Left lobe of liver (tissue), 2 donors: Measurements from ENCODE around the gene PPP1R16B. TPM values are rescaled to one million over a fixed set of nuclear protein-coding genes. Genes with fewer than 3 reads are reported as not detected.

Experiments used
- ATAC-seq: fragments of 200-7000 bp; cut with Tn5 transposase; one replicate; pipeline ENCODE4 v1.9.1; 2020; ENCODE audit warnings: mild to moderate bottlenecking, moderate library complexity
- DNase-seq: peaks from one replicate; pipeline ENCODE4 v3.0.0-alpha.2; 2020; ENCODE audit warnings: low spot score
- total RNA-seq: library from RNA; stranded (reverse); gene quantifications from one replicate; pipeline ENCODE4 v1.2.1, GENCODE V29; 2021
- donor health status: DM: no; HTN: no; CAD: no; lungs with moderate emphysema.
- donor health status: DM: no; HTN: yes; CAD: no.

The PPP1R16B gene
- total RNA-seq, 1 donor from 2014 or later = 1.7 TPM

DNA sequence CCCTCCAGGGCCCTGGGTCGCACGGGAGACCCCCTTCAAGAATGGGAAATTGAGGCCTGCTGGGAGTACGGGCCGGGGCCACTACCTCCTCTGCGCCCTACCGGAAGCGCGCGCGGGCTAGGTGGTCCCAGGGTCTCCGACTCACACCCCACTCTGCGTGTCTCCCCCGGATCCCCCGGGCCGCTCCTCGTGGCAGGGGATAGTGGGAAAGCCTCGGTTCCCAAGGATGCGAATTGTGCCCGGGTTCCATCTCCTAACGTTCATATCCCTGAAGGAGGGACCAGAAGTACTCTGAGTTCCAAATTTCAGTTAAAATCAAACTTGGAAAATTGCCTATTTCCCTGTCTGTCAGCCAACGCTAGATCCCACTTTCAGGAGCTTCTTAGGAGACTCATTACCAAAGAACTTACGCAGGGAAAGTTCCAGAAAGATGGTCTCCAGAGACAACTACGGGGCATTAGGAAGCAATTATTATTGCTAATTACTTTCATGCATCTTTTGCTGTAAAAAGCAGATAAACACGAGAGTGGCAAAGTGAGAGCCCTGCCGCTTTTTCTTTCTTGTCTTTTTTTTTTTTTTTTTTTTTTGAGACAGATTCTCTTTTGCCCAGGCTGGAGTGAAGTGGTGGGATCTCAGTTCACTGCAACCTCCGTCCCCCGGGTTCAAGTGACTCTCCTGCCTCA is 121.6 kb downstream of the PPP1R16B start:
- DNase-seq (no peak), ATAC-seq (no peak)

- ATAC-seq = no peak
- no peak for DNase-seq
Observed at GRCh38 chr20:38927902-38928578, 122.5 kb downstream of the PPP1R16B start.

GRCh38 chr20:38930242-38930569 is 124.7 kb downstream of the PPP1R16B start:
- no peak for ATAC-seq

DNA sequence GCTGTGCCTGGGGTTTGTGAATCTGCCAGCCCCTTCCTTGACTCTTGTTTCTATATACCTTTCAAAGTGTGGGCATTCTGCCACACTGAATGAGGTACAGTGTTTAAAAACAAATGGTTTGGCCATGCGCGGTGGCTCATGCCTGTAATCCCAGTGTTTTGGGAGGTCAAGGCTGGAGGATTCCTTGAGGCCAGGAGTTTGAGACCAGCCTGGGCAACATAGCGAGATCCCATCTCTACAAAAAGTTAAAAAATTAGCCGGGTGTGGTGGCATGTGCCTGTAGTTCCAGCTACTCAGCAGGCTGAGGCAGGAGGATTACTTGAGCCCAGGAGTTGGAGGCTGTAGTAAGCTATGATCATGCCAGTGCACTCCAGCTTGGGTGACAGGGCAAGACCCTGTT is 126.5 kb downstream of the PPP1R16B start:
- ATAC-seq = no peak
- DNase-seq = no peak

More at GRCh38 chr20:38930242-38930569, 124.7 kb downstream of the PPP1R16B start:
- DNase-seq = no peak

DNA sequence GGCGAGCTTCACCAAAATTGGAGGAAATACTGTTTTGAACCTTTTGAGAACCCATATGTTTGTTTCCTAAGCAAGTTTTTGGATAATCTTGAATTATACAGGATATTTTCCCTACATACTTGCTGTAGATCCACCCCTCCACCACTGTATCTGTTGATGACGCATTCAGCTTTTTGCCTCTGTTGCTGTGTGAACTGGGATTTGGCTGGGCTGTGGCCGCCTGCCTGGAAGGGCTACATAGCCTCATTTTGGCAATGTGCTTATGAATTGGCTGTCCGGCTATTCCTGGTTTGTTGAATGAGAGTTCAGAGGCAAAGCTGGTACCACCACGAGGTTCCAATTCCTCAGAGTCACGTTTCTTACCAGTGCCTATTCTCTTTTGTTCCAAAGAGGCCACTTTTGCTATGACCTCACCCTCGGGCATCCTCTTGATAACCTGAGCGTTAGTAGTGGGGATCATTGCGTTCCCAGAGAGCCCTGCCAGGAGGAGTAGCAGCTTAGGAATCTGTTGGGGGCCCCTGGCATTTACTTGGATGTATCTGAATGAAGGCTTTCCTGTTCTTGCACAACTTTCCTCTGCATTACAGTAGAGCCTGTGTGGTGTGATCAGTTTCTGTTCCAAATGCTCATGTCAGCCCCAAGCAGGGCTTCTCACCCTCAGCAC is 127.1 kb downstream of the PPP1R16B start:
- DNase-seq (no peak), ATAC-seq (no peak)

DNA sequence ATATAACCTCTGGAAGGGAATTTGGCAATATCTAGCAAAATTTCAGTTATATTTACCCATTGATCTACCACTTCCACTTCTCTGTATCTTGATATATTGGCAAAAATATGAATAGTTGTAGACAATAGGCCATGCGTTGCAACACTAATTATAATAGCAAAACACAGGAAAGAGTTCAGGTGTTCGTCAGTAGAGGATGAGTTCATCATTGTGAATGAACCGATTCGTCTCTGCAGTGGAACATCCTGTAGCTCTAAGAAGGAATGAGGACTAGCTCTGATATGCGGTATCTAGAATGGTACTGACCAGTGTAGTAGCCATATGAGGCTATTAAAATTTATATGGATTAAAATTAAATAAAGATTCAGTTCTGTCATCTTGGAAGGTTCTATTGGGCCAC is 129.0 kb downstream of the PPP1R16B start:
- ATAC-seq = no peak
- no peak for DNase-seq

- DNase-seq = no peak
- ATAC-seq = peak; percentile 69
Observed at GRCh38 chr20:38935285-38935684, 129.8 kb downstream of the PPP1R16B start.

GRCh38 chr20:38935967-38936407 is 130.5 kb downstream of the PPP1R16B start:
- no peak for DNase-seq
- ATAC-seq = no peak

DNA sequence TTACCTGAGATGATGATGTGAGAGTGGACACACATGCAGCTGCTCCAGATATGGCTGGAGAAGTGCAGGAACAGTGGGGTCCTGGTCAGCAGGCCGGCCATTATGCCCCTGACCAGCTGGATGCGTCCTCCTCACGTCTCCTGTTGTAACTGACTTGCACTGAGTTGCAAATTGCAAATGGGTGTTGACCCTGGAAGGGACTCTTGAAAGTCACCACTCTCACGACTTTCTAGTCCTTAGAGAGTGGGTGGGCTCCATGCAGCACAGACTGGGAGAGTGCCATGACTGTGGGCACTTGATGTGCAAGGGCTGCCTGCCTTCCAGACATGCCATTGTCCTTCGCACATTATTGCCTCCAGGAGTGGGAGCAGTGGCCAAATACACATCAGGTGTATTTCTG is 131.5 kb downstream of the PPP1R16B start:
- DNase-seq (no peak), ATAC-seq (no peak)

DNA sequence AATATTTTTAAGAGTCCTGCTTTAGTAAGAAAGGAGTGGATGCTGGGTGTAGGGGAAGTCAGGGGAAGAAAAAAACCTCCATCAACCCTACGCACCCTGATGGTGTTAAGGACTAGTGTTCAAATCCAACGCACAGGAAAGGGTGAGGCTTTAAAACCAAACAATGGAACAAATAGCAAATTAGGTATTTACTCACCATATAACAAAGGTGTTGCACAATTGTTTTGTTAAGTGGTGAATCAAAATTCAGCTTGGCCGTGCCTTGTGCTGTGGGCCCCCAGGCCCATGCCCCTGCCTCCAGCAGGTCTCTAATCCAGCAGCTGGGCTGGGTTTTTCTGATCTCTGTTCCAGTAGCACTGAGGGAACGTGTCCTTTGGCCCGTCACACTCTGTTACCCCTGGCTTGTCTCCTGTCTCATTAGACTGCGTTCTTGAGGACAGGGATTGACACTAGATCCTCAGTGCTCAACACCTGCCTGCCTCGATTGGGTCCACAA is 132.5 kb downstream of the PPP1R16B start:
- ATAC-seq (no peak), DNase-seq (no peak)

- DNase-seq (no peak), ATAC-seq (no peak)
Observed at GRCh38 chr20:38939686-38940085, 134.2 kb downstream of the PPP1R16B start.

GRCh38 chr20:38940644-38941043 is 135.1 kb downstream of the PPP1R16B start:
- no peak for DNase-seq

DNA sequence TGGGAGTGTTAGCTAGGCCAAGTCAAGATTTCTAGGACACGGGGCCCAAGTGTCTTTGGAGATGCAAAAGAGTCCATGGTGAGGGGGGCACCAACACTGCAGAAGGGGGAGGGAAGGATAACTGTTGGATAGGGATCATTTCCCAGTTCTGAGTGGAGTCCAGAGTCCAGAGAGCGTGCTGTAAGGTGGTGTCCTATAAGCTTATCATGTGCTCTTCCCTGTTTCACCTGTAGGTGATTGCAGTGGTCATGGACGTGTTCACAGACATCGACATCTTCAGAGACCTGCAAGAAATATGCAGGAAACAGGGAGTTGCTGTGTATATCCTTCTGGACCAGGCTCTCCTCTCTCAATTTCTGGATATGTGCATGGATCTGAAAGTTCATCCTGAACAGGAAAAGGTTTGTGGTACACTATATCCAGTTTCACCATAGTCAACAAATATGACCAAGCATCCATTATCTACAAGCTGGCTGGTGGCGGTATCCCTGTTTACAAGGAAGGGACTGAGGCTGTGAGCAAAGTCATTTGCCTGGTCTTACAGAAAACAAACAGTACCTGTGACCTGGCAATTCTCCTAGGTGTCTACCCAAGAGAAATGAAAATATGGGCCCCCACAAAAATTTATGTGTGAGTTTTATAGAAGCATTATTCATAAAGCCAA is 136.4 kb downstream of the PPP1R16B start:
- no peak for DNase-seq
- ATAC-seq = no peak

More at GRCh38 chr20:38940644-38941043, 135.1 kb downstream of the PPP1R16B start:
- peak; percentile 69 for ATAC-seq

- ATAC-seq (no peak), DNase-seq (no peak)
Observed at GRCh38 chr20:38945012-38945411, 139.5 kb downstream of the PPP1R16B start.

DNA sequence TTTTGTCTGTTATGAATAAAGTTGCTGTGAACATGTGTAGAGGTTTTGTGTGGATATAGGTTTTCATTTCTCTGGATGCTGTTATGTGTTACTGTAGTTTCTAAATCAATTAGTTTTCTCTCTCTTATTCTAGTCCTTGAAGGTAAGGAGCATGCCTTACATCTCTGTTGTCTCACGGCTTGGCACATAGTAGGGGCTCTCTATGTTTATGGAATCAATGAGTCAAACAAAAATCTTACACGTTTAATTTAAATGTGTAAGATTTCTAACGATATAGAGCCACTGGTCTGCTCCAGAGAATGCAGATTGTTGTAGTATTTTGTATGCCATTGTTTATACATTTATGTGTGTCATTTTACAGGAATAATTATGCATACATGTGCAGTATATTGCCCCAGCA is 141.3 kb downstream of the PPP1R16B start:
- DNase-seq (no peak), ATAC-seq (no peak)

- ATAC-seq (no peak), DNase-seq (no peak)
Observed at GRCh38 chr20:38947931-38948362, 142.4 kb downstream of the PPP1R16B start.

GRCh38 chr20:38950254-38950653 is 144.8 kb downstream of the PPP1R16B start:
- DNase-seq (no peak), ATAC-seq (no peak)

GRCh38 chr20:38951611-38952010 is 146.1 kb downstream of the PPP1R16B start:
- DNase-seq (no peak), ATAC-seq (no peak)

- ATAC-seq (no peak), DNase-seq (no peak)
Observed at GRCh38 chr20:38952153-38952552, 146.7 kb downstream of the PPP1R16B start.

DNA sequence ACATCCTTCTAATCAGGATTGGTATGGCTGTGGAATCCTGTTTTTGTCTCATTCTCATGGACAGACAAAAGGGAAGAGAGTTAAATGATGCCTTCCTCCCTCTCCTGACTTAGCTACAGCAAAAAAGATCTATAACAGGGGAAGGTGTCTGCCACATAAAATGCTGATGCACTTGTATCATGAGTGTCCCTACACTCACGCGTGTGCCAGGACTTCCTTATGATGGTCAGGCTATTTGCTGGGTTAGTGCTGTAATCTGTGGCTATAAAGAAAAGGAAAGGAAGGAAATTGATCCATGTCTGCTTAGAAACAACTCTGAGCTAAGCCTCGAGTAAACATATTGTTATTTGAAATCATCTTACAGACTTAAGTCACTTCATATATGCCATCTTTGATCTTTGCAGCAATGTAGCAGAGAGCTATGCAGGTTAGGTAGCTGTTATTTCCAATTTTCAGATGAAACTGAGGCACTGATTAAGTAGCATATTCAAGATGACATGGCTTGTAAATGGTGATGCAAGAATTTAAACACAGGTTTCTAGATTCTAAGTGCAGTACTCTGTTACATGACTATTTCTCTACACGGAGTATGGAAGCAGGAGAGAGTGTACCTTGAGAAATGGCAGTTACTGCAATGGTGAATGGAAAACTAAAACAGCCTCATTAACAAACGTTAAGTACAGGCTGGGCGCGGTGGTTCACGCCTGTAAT is 148.3 kb downstream of the PPP1R16B start:
- peak; percentile 24 for ATAC-seq
- DNase-seq = no peak
